ENCODE data around the gene PHACTR2.

DNA sequence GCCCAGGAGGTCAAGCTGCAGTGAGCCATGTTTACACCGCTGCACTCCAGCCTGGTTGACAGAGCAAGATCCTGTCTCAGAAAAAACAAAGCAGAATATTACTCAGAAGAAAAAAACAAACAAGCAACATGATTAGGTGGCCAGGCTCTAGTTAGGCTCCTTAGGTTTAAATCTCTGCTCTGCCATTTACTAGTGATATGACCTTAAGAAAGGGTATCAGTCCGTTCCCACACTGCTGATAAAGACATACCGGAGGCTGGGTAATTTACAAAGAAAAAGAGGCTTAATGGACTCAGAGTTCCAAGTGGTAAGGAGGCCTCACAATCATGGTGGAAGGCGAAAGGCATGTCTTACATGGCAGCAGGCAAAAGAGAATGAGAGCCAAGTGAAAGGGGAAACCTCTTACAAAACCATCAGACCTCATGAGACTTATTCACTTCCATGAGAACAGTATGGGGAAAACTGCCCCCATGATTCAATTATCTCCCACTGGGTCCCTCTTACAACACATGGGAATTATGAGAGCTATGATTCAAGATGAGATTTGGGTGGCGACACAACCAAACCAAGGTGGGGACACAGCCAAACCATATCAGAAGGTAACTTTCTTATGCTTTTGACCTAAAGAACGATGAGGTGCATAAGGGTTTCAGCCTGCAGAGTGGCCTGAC lies 163.0 kb downstream of the PHACTR2 start:
- TF ChIP-seq, protein P1, sequence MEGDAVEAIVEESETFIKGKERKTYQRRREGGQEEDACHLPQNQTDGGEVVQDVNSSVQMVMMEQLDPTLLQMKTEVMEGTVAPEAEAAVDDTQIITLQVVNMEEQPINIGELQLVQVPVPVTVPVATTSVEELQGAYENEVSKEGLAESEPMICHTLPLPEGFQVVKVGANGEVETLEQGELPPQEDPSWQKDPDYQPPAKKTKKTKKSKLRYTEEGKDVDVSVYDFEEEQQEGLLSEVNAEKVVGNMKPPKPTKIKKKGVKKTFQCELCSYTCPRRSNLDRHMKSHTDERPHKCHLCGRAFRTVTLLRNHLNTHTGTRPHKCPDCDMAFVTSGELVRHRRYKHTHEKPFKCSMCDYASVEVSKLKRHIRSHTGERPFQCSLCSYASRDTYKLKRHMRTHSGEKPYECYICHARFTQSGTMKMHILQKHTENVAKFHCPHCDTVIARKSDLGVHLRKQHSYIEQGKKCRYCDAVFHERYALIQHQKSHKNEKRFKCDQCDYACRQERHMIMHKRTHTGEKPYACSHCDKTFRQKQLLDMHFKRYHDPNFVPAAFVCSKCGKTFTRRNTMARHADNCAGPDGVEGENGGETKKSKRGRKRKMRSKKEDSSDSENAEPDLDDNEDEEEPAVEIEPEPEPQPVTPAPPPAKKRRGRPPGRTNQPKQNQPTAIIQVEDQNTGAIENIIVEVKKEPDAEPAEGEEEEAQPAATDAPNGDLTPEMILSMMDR (IDR thresholded peaks at IDR 0.05), result no peak
- TF ChIP-seq POLR2A (IDR thresholded peaks at IDR 0.05), result no peak

Measured in thyroid gland (tissue), 4 donors.